GM12878 (cell line): ENCODE measurements around the gene CDK16.

Experiments used
- CHD2 ChIP-seq: IDR thresholded peaks from 2 replicates; pipeline ENCODE4 v1.6.1; 2011; ENCODE audit warnings: low read depth, low read length, improper control_type of control experiment, borderline replicate concordance
- LARP7 ChIP-seq: fragments of 450-650 bp; IDR thresholded peaks from 2 replicates; pipeline ENCODE4 v1.6.1; 2017; ENCODE audit warnings: mild to moderate bottlenecking
- NFIC ChIP-seq: IDR thresholded peaks from 2 replicates; pipeline ENCODE4 v1.6.1; 2012; ENCODE audit warnings: low read depth, mild to moderate bottlenecking, inconsistent platforms, low read length, moderate library complexity
- PML ChIP-seq: IDR thresholded peaks from 2 replicates; pipeline ENCODE4 v1.6.1; 2012; ENCODE audit warnings: low read length, inconsistent platforms
- SMC3 ChIP-seq: IDR thresholded peaks from 2 replicates; pipeline ENCODE4 v1.6.1; 2011; ENCODE audit warnings: low read length, improper control_type of control experiment, borderline replicate concordance
- SUZ12 ChIP-seq: fragments of 200-600 bp; sonication (generic); IDR thresholded peaks from one replicate; pipeline ENCODE4 v1.6.1; 2018; ENCODE audit warnings: antibody characterized with exemption, mild to moderate bottlenecking; ENCODE audit not compliant: unreplicated experiment
- TF ChIP-seq, protein P1 (sequence below), 3 experiments: IDR thresholded peaks in 2 of 3; conservative IDR thresholded peaks in 1 of 3; 2 replicates each; pipeline ENCODE4 v1.5.1; 2011; ENCODE audit warnings: low read depth in 3 of 3, low read length in 3 of 3, mild to moderate bottlenecking in 3 of 3, control low read depth in 2 of 3, moderate library complexity in 2 of 3, inconsistent platforms in 1 of 3, mixed read lengths in 1 of 3; ENCODE audit not compliant: control insufficient read depth in 2 of 3, insufficient read depth in 1 of 3; ENCODE audit errors: extremely low read depth in 1 of 3
- TF ChIP-seq, protein P2 (sequence below): IDR thresholded peaks from 2 replicates; pipeline ENCODE4 v1.6.1; 2011; ENCODE audit warnings: low read depth, low read length, improper control_type of control experiment, borderline replicate concordance

DNA sequence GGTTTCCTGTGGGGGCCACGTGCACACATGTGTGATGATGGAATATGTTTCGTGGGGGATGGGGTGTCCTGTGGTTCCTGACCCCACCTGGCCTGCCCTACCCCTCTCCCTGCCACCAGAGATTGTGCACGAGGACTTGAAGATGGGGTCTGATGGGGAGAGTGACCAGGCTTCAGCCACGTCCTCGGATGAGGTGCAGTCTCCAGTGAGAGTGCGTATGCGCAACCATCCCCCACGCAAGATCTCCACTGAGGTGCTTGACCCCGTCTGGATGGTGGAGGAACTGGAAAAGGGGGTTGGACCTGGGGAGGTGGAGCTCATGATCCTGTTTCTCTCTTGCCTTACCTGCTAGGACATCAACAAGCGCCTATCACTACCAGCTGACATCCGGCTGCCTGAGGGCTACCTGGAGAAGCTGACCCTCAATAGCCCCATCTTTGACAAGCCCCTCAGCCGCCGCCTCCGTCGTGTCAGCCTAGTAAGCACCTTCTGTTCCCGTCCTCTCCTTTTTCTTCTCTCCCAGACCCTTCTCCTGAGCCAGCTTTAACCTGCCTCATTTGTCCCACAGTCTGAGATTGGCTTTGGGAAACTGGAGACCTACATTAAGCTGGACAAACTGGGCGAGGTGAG lies 5.9 kb downstream of the CDK16 start:
- TF ChIP-seq NFIC (no peak), LARP7 (no peak), CHD2 (no peak), PML (no peak), SUZ12 (no peak), SMC3 (no peak)
- TF ChIP-seq, protein P1, sequence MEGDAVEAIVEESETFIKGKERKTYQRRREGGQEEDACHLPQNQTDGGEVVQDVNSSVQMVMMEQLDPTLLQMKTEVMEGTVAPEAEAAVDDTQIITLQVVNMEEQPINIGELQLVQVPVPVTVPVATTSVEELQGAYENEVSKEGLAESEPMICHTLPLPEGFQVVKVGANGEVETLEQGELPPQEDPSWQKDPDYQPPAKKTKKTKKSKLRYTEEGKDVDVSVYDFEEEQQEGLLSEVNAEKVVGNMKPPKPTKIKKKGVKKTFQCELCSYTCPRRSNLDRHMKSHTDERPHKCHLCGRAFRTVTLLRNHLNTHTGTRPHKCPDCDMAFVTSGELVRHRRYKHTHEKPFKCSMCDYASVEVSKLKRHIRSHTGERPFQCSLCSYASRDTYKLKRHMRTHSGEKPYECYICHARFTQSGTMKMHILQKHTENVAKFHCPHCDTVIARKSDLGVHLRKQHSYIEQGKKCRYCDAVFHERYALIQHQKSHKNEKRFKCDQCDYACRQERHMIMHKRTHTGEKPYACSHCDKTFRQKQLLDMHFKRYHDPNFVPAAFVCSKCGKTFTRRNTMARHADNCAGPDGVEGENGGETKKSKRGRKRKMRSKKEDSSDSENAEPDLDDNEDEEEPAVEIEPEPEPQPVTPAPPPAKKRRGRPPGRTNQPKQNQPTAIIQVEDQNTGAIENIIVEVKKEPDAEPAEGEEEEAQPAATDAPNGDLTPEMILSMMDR (IDR thresholded peaks at IDR 0.05 in 2 of 3, conservative IDR thresholded peaks at IDR 0.05 in 1 of 3; ENCODE audit: control insufficient read depth in 2 of 3, extremely low read depth in 1 of 3, insufficient read depth in 1 of 3, low read depth in 3 of 3, low read length in 3 of 3), result no peak
- TF ChIP-seq, protein P2, sequence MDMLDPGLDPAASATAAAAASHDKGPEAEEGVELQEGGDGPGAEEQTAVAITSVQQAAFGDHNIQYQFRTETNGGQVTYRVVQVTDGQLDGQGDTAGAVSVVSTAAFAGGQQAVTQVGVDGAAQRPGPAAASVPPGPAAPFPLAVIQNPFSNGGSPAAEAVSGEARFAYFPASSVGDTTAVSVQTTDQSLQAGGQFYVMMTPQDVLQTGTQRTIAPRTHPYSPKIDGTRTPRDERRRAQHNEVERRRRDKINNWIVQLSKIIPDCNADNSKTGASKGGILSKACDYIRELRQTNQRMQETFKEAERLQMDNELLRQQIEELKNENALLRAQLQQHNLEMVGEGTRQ, result no peak
